Measurements from ENCODE around the gene TNFSF18.

TNFSF18 gene

GRCh38 chr1:173015629-173016028 is 35.1 kb downstream of the TNFSF18 start:
- TF ChIP-seq, protein P1, sequence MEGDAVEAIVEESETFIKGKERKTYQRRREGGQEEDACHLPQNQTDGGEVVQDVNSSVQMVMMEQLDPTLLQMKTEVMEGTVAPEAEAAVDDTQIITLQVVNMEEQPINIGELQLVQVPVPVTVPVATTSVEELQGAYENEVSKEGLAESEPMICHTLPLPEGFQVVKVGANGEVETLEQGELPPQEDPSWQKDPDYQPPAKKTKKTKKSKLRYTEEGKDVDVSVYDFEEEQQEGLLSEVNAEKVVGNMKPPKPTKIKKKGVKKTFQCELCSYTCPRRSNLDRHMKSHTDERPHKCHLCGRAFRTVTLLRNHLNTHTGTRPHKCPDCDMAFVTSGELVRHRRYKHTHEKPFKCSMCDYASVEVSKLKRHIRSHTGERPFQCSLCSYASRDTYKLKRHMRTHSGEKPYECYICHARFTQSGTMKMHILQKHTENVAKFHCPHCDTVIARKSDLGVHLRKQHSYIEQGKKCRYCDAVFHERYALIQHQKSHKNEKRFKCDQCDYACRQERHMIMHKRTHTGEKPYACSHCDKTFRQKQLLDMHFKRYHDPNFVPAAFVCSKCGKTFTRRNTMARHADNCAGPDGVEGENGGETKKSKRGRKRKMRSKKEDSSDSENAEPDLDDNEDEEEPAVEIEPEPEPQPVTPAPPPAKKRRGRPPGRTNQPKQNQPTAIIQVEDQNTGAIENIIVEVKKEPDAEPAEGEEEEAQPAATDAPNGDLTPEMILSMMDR (IDR thresholded peaks at IDR 0.05; ENCODE audit: low read depth, low read length): no peak
- H3K4me3 ChIP-seq (ENCODE audit: low read depth, low read length): no peak overlapping the region

DNA sequence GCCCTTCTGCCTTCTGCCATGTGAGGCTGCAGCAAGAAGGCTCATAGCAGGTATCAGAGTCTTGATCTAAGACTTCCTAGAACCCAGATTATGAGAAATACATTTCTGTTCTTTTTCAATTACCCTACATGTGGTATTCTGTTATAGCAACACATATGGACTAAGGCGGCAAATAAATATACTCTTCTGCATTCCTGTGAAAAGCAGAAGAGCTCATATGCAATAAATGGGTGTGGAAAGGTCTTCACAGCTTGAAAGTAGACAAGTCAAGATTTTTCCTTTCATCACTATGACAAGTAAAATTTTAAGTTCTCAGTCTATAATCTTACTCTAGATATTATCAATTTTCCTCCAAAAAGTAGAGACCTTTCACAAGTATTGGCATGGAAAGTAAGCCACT is 36.6 kb downstream of the TNFSF18 start:
- no peak overlapping the region for H3K4me3 ChIP-seq (ENCODE audit: low read depth, low read length)
- TF ChIP-seq, protein P1 (IDR thresholded peaks at IDR 0.05; ENCODE audit: low read depth, low read length): no peak

DNA sequence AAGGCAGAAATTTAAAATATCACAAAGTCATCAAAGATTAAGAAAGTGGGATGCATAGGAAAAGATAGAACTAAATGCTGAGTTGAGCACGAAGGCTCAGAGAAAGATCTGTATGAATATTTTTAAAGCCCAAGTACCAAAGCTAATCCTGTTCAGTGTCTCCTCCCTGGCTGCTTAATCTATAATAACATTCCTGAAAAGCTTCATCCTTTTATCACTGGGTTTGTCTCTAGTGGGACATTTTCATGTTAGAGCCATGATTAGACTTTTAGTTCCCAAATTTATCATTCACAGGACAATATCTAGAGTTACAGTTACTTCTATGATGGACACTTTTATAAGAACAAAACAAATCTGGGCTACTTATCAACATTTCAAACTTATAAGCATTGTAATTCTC is 38.6 kb downstream of the TNFSF18 start:
- TF ChIP-seq, protein P1 (IDR thresholded peaks at IDR 0.05; ENCODE audit: low read depth, low read length): no peak
- no peak overlapping the region for H3K4me3 ChIP-seq (ENCODE audit: low read depth, low read length)

GRCh38 chr1:173009597-173009996 is 41.1 kb downstream of the TNFSF18 start:
- TF ChIP-seq, protein P1 (IDR thresholded peaks at IDR 0.05; ENCODE audit: low read depth, low read length): no peak
- no peak overlapping the region for H3K4me3 ChIP-seq (ENCODE audit: low read depth, low read length)

DNA sequence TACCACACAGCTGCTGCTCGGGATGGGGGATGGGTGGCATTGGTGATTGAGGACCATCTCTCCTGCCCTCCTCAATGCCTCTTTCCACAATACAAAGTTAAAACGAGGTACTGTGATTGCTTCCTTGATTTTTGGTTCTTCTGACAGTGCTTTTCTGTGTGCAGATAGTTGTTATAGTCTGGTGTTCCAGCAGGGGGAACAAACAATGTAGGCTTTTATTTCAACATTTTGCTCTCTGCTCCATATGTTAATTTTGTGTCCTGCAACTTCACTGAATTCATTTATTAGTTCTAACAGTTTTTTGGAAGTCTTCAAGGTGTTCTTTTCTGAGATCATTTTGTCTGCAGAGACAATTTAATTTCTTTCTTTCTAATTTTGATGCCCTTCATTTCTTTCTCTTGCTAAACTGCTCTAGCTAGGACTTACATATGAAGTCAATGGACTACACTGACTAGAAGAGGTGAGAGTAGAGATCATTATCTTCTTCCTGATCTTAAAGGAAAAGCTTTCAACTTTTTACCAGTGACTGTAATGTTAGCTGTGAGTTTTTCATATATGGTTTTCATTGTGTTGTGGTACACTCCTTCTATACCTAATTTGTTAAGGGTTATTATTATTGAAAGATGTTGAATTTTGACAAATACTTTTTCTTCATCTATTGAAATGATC is 45.4 kb downstream of the TNFSF18 start:
- H3K4me3 ChIP-seq (ENCODE audit: low read depth, low read length): no peak overlapping the region
- TF ChIP-seq, protein P1 (IDR thresholded peaks at IDR 0.05; ENCODE audit: low read depth, low read length): no peak

GRCh38 chr1:173002891-173003838 is 47.6 kb downstream of the TNFSF18 start:
- no peak overlapping the region for H3K4me3 ChIP-seq (ENCODE audit: low read depth, low read length)
- TF ChIP-seq, protein P1 (IDR thresholded peaks at IDR 0.05; ENCODE audit: low read depth, low read length): no peak

- TF ChIP-seq, protein P1 (IDR thresholded peaks at IDR 0.05; ENCODE audit: low read depth, low read length): no peak
- no peak overlapping the region for H3K4me3 ChIP-seq (ENCODE audit: low read depth, low read length)
Observed at GRCh38 chr1:172999349-172999748, 51.4 kb downstream of the TNFSF18 start.

All from WI38 (cell line).